GM12874 (cell line): ENCODE measurements around the gene BACE2.

Experiments used
- CTCF ChIP-seq: IDR thresholded peaks from 2 replicates; pipeline ENCODE4 v1.5.1; 2011; ENCODE audit warnings: low read depth, mild to moderate bottlenecking, control low read depth, low read length, moderate library complexity; ENCODE audit not compliant: insufficient read depth

The BACE2 gene

GRCh38 chr21:41220208-41220733 lies 52.3 kb downstream of the BACE2 start:
- TF ChIP-seq CTCF, result no peak

- TF ChIP-seq CTCF, result no peak
These were observed 54.5 kb downstream of the BACE2 start for GRCh38 chr21:41222247-41223068.

- no peak for TF ChIP-seq CTCF
These were observed 58.9 kb downstream of the BACE2 start for GRCh38 chr21:41226853-41227252.

- no peak for TF ChIP-seq CTCF
These were observed 59.5 kb downstream of the BACE2 start for GRCh38 chr21:41227357-41228005.

GRCh38 chr21:41228006-41228370 lies 60.0 kb downstream of the BACE2 start:
- TF ChIP-seq CTCF, result no peak

- no peak for TF ChIP-seq CTCF
These were observed 60.5 kb downstream of the BACE2 start for GRCh38 chr21:41228492-41228891.

GRCh38 chr21:41228958-41229357 lies 61.0 kb downstream of the BACE2 start:
- TF ChIP-seq CTCF, result no peak
